H1 (cell line): ENCODE results near the gene DCLK1. TPM values are rescaled to one million over a fixed set of nuclear protein-coding genes. Genes with fewer than 3 reads are reported as not detected.

ENCODE experiments used
- CTCF ChIA-PET: fragments of 300-600 bp; sonication (Branson Sonifier 250); formaldehyde crosslinking; loops from one replicate; lab custom pipeline; 2021; ENCODE audit not compliant: partially characterized antibody; lab: Charles Lee
- POLR2A ChIA-PET: fragments of 300-600 bp; sonication (Branson Sonifier 250); formaldehyde crosslinking; loops from one replicate; lab custom pipeline; 2021; ENCODE audit warnings: inconsistent platforms; ENCODE audit not compliant: partially characterized antibody; lab: Charles Lee
- DNase-seq, 2 experiments: peaks; one replicate each; pipeline versions ENCODE4 v3.0.0 to v3.0.0-alpha.2; 2010 to 2022; ENCODE audit warnings: low spot score in 2 of 2, low read depth in 1 of 2, mixed read lengths in 1 of 2
- FAIRE-seq: peaks from 2 replicates; lab custom pipeline; 2011; peaks lifted over from hg19 to GRCh38; lab: Jason Lieb, UNC
- H2AFZ ChIP-seq: 2 replicates; pipeline ENCODE4 v1.8.1; 2012; ENCODE audit warnings: low read length, inconsistent platforms
- H2AK5ac ChIP-seq: 2 replicates; pipeline ENCODE4 v1.6.1; 2013; ENCODE audit warnings: low read depth, low read length
- H2BK120ac ChIP-seq: replicated peaks from 2 replicates; pipeline ENCODE3; 2013; ENCODE audit warnings: low read depth, low read length, inconsistent platforms
- H2BK12ac ChIP-seq: 2 replicates; pipeline ENCODE4 v1.6.1; 2013; ENCODE audit warnings: low read depth, low read length
- H2BK15ac ChIP-seq: 2 replicates; pipeline ENCODE4 v1.6.1; 2013; ENCODE audit warnings: low read length
- H2BK20ac ChIP-seq: 2 replicates; pipeline ENCODE4 v1.6.1; 2013; ENCODE audit warnings: low read length
- H2BK5ac ChIP-seq: 2 replicates; pipeline ENCODE4 v1.6.1; 2013; ENCODE audit warnings: low read depth, low read length
- H3K14ac ChIP-seq: 2 replicates; pipeline ENCODE4 v1.6.1; 2013; ENCODE audit warnings: inconsistent platforms; ENCODE audit not compliant: insufficient read length
- H3K18ac ChIP-seq: 2 replicates; pipeline ENCODE4 v1.6.1; 2013; ENCODE audit warnings: low read length; ENCODE audit errors: extremely low read depth
- H3K23ac ChIP-seq: 2 replicates; pipeline ENCODE4 v1.6.1; 2013; ENCODE audit warnings: inconsistent platforms; ENCODE audit not compliant: insufficient read length
- H3K23me2 ChIP-seq: 2 replicates; pipeline ENCODE4 v1.6.1; 2013; ENCODE audit warnings: low read depth, low read length
- H3K27ac ChIP-seq: 2 replicates; pipeline ENCODE4 v1.6.1; 2011; ENCODE audit warnings: low read depth, low read length, inconsistent platforms
- H3K27me3 ChIP-seq, 4 experiments: replicated peaks in 1 of 4; 1 replicate in 1 of 4; 2 replicates in 3 of 4; pipeline versions ENCODE4 v1.6.1 to v1.8.1; 2011 to 2013; ENCODE audit warnings: low read length in 3 of 4, mild to moderate bottlenecking in 3 of 4, inconsistent platforms in 2 of 4, mixed read lengths in 2 of 4, moderate library complexity in 1 of 4; ENCODE audit not compliant: control insufficient read depth in 3 of 4, insufficient read depth in 3 of 4; ENCODE audit errors: extremely low read depth in 1 of 4
- H3K36me3 ChIP-seq, 4 experiments: 2 replicates each; pipeline versions ENCODE4 v1.6.1 to v1.8.1; 2011 to 2013; ENCODE audit warnings: mild to moderate bottlenecking in 4 of 4, low read length in 3 of 4, moderate library complexity in 2 of 4, control low read depth in 1 of 4, inconsistent platforms in 1 of 4; ENCODE audit not compliant: insufficient read depth in 4 of 4, control insufficient read depth in 2 of 4
- H3K4ac ChIP-seq: replicated peaks from 2 replicates; pipeline ENCODE3; 2013; ENCODE audit warnings: low read length, low read depth, mixed read lengths, inconsistent platforms; ENCODE audit not compliant: insufficient read length
- H3K4me1 ChIP-seq, 4 experiments: replicated peaks in 1 of 4; 1 replicate in 1 of 4; 2 replicates in 3 of 4; pipeline versions ENCODE4 v1.6.1 to v1.8.1; 2011 to 2013; ENCODE audit warnings: low read length in 3 of 4, inconsistent platforms in 2 of 4, mixed read lengths in 1 of 4; ENCODE audit not compliant: insufficient read depth in 4 of 4, control insufficient read depth in 3 of 4
- H3K4me2 ChIP-seq, 2 experiments: 2 replicates each; pipeline versions ENCODE4 v1.6.1 to v1.8.1; 2011 to 2013; ENCODE audit warnings: low read depth in 2 of 2, low read length in 2 of 2, control low read depth in 1 of 2, inconsistent platforms in 1 of 2, mild to moderate bottlenecking in 1 of 2; ENCODE audit not compliant: insufficient read depth in 1 of 2
- H3K4me3 ChIP-seq, 4 experiments: fragments of 200-600, 300-600 bp in 1 of 4; sonication (generic), shearing (Covaris generic), sonication (Bioruptor Twin) in 1 of 4; 2 replicates each; pipeline versions ENCODE4 v1.5.1 to v1.8.1; 2011 to 2016; ENCODE audit warnings: low read length in 4 of 4, low read depth in 3 of 4, control low read depth in 2 of 4, inconsistent platforms in 2 of 4, mild to moderate bottlenecking in 2 of 4, mixed read lengths in 1 of 4, moderate library complexity in 1 of 4; ENCODE audit not compliant: insufficient read depth in 2 of 4; ENCODE audit errors: extremely low read depth in 1 of 4
- H3K56ac ChIP-seq: replicated peaks from 2 replicates; pipeline ENCODE3; 2013; ENCODE audit warnings: low read depth, mild to moderate bottlenecking, mixed read lengths, low read length, inconsistent platforms; ENCODE audit not compliant: insufficient read length
- H3K79me1 ChIP-seq: 2 replicates; pipeline ENCODE4 v1.6.1; 2013; ENCODE audit warnings: low read depth, low read length, control low read depth
- H3K79me2 ChIP-seq, 2 experiments: 2 replicates each; pipeline versions ENCODE4 v1.6.1 to v1.8.1; 2012 to 2013; ENCODE audit warnings: low read length in 2 of 2, mild to moderate bottlenecking in 2 of 2, inconsistent platforms in 1 of 2; ENCODE audit not compliant: insufficient read depth in 2 of 2, control insufficient read depth in 1 of 2
- H3K9ac ChIP-seq, 4 experiments: replicated peaks in 1 of 4; 1 replicate in 1 of 4; 2 replicates in 3 of 4; pipeline versions ENCODE4 v1.6.1 to v1.8.1; 2011 to 2013; ENCODE audit warnings: low read depth in 3 of 4, low read length in 3 of 4, control low read depth in 2 of 4, mild to moderate bottlenecking in 2 of 4, moderate library complexity in 2 of 4, inconsistent platforms in 1 of 4; ENCODE audit errors: extremely low read depth in 1 of 4
- H3K9me3 ChIP-seq, 2 experiments: 2 replicates each; pipeline versions ENCODE4 v1.6.1 to v1.8.1; 2012 to 2013; ENCODE audit warnings: mild to moderate bottlenecking in 2 of 2, moderate library complexity in 2 of 2, control low read depth in 1 of 2, inconsistent platforms in 1 of 2, low read depth in 1 of 2, low read length in 1 of 2, mixed read lengths in 1 of 2; ENCODE audit not compliant: insufficient read depth in 2 of 2
- H4K20me1 ChIP-seq, 2 experiments: replicated peaks in 1 of 2; 2 replicates each; pipeline versions ENCODE3 to v1.8.1; 2011 to 2013; ENCODE audit warnings: inconsistent platforms in 2 of 2, low read length in 2 of 2, mild to moderate bottlenecking in 1 of 2; ENCODE audit not compliant: insufficient read depth in 2 of 2, control insufficient read depth in 1 of 2
- H4K5ac ChIP-seq: 2 replicates; pipeline ENCODE4 v1.6.1; 2013; ENCODE audit warnings: low read length, low read depth, mixed read lengths, inconsistent platforms; ENCODE audit not compliant: insufficient read length
- H4K8ac ChIP-seq: 2 replicates; pipeline ENCODE4 v1.8.0; 2013; ENCODE audit warnings: mild to moderate bottlenecking, moderate library complexity, low read length, inconsistent platforms; ENCODE audit not compliant: insufficient read depth; ENCODE audit errors: extremely low read depth
- H4K91ac ChIP-seq: replicated peaks from 2 replicates; pipeline ENCODE3; 2013; ENCODE audit warnings: low read length, mixed read lengths, inconsistent platforms; ENCODE audit not compliant: insufficient read length
- BCL11A ChIP-seq, 2 experiments: IDR thresholded peaks; one replicate each; pipeline ENCODE4 v1.6.1; 2011; ENCODE audit warnings: low read depth in 2 of 2, low read length in 2 of 2, mild to moderate bottlenecking in 2 of 2
- CBX5 ChIP-seq: fragments of 300-800, 300-1000 bp; sonication (generic); IDR thresholded peaks from 2 replicates; pipeline ENCODE4 v1.7.1; 2016; ENCODE audit warnings: antibody characterized with exemption, low read length, low read depth
- CHD1 ChIP-seq: IDR thresholded peaks from 2 replicates; pipeline ENCODE4 v1.6.1; 2012; ENCODE audit warnings: low read depth, low read length, improper control_type of control experiment
- CTBP2 ChIP-seq: IDR thresholded peaks from 2 replicates; pipeline ENCODE4 v1.7.0; 2011; ENCODE audit warnings: borderline replicate concordance, mild to moderate bottlenecking, moderate library complexity, mixed read lengths, low read length; ENCODE audit not compliant: insufficient read depth, insufficient read length
- E2F6 ChIP-seq: IDR thresholded peaks from 2 replicates; pipeline ENCODE4 v1.6.1; 2012; ENCODE audit warnings: inconsistent platforms
- EGR1 ChIP-seq: IDR thresholded peaks from 2 replicates; pipeline ENCODE4 v1.6.1; 2011; ENCODE audit warnings: low read depth, low read length, borderline replicate concordance
- JUND ChIP-seq: IDR thresholded peaks from 2 replicates; pipeline ENCODE4 v1.6.1; 2011; ENCODE audit warnings: mild to moderate bottlenecking, improper control_type of control experiment, low read length
- KDM4A ChIP-seq: IDR thresholded peaks from one replicate; pipeline ENCODE4 v1.7.1; 2012; ENCODE audit warnings: low read depth, mild to moderate bottlenecking, moderate library complexity, low read length, inconsistent platforms; ENCODE audit not compliant: severe bottlenecking
- POU5F1 ChIP-seq: IDR thresholded peaks from 2 replicates; pipeline ENCODE4 v1.6.1; 2011; ENCODE audit warnings: low read depth, mild to moderate bottlenecking, low read length, moderate library complexity
- RFX5 ChIP-seq: IDR thresholded peaks from 2 replicates; pipeline ENCODE4 v1.6.1; 2011; ENCODE audit warnings: low read depth, low read length, improper control_type of control experiment, borderline replicate concordance
- SP2 ChIP-seq: IDR thresholded peaks from 2 replicates; pipeline ENCODE4 v1.6.1; 2012; ENCODE audit warnings: mild to moderate bottlenecking, low read length, inconsistent platforms
- SUZ12 ChIP-seq: fragments of 200-600 bp; sonication (generic); IDR thresholded peaks from 2 replicates; pipeline ENCODE4 v1.6.1; 2012; ENCODE audit warnings: mild to moderate bottlenecking, inconsistent platforms, low read length, moderate library complexity, mixed read lengths
- TCF12 ChIP-seq: IDR thresholded peaks from 2 replicates; pipeline ENCODE4 v1.6.1; 2011; ENCODE audit warnings: low read depth, mild to moderate bottlenecking, low read length
- YY1 ChIP-seq: IDR thresholded peaks from 2 replicates; pipeline ENCODE4 v1.6.1; 2011; ENCODE audit warnings: low read depth, mild to moderate bottlenecking, low read length
- ZNF274 ChIP-seq: IDR thresholded peaks from 2 replicates; pipeline ENCODE4 v1.7.0; 2012; ENCODE audit warnings: low read length, borderline replicate concordance; ENCODE audit errors: extremely low read depth
- WGBS, 2 experiments: shearing (Covaris generic) in 1 of 2; methylation state at CpG; one replicate each; pipeline versions ENCODE4 v1.1.6 to v1.1.7; 2013 to 2015; ENCODE audit warnings: low lambda C conversion rate in 2 of 2, mixed read lengths in 2 of 2, inconsistent platforms in 1 of 2, low coverage in 1 of 2, missing lambda C conversion rate in 1 of 2; ENCODE audit not compliant: insufficient replicate concordance in 2 of 2, insufficient coverage in 1 of 2, insufficient read length in 1 of 2; ENCODE audit errors: extremely low coverage in 1 of 2, missing lambda C conversion rate in 1 of 2; 5-methylcytosine and 5-hydroxymethylcytosine counted together
- polyA plus RNA-seq, 7 experiments: library from polyadenylated mRNA; depleted of rRNA in 3 of 7; stranded (reverse) in 5 of 7; unstranded in 2 of 7; fragments of >200 nt in 5 of 7; fragments of 200-250 nt in 2 of 7; gene quantifications; 1 replicate in 5 of 7; 2 replicates in 1 of 7; 4 replicates in 1 of 7; pipeline versions ENCODE4 v1.2.1 to v1.2.3, GENCODE V29; 2011 to 2013; ENCODE audit warnings: missing spikeins in 2 of 7, mixed read lengths in 2 of 7
- total RNA-seq: library from RNA; stranded (reverse); fragmentation: NEBNext Ultra II Directional; extraction: Animal tissue kit (Norgen Biotek cat#: 25700); gene quantifications from 2 replicates; pipeline ENCODE4 v1.2.1, GENCODE V29; 2021

DCLK1 gene
- total and polyA plus RNA-seq, 2 of the 8 experiments (the other 6 are each of a cell fraction or from before 2014, with no cell fraction given): 22.8 to 41.0 TPM

DNA sequence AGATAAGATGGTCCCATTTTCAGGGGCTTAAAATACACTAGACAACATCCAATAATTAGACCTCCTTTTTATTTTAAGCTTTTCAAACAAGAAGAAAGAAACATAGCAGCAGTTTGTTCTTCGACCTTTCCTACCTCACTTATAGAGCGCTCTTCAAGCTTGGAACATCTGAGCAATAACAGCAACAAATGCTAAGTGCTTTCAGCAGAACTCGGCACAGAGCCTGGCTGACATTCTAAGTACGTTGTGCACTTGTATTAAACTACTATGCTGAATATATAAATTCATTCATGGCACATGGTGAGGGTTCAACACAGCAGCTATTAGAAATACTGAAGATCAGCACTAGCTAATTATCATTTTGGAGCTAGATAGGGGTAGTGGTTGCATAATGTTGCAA is 398.6 kb downstream of the DCLK1 start:
- FAIRE-seq (no peak), DNase-seq (no peak)
- Histone ChIP-seq H3K79me2 (no peaks in the 10 kb centered on the region), H3K4me1 (no peaks in the 10 kb centered on the region), H3K14ac (no peak overlapping the region), H2AFZ (no peak overlapping the region), H4K8ac (no peak overlapping the region), H3K9me3 (no peaks in the 10 kb centered on the region), H3K23me2 (no peaks in the 10 kb centered on the region), H3K9ac (no peak overlapping the region), H2BK120ac (no peak overlapping the region), H3K36me3 (no peaks in the 10 kb centered on the region), H2BK20ac (no peak overlapping the region), H3K79me1 (no peaks in the 10 kb centered on the region), H2BK12ac (no peak overlapping the region), H3K4ac (no peak overlapping the region), H4K5ac (no peak overlapping the region), H3K27me3 (no peaks in the 10 kb centered on the region), H3K56ac (no peak overlapping the region), H3K4me2 (no peak overlapping the region), H3K18ac (no peak overlapping the region), H3K27ac (no peak overlapping the region), H2BK15ac (no peak overlapping the region), H4K20me1 (peaks cover 0 to 1% of the 10 kb centered on the region in 2 experiments), H2BK5ac (no peak overlapping the region), H3K23ac (no peak overlapping the region), H3K4me3 (no peak overlapping the region), H4K91ac (no peak overlapping the region), H2AK5ac (no peak overlapping the region)
- POLR2A ChIA-PET: no interaction called here
- 96% methylated on average over 4 of the region's 4 CpGs; no CpG with 5 or more reads in 1 of the 2 experiments for WGBS, 2 experiments
- CTCF ChIA-PET: interaction anchor here (1.0 to 1.1 kb wide), 2 partner anchors 9 to 102 kb away, joined by 3 to 5 read pairs; no protein-coding TSS in a partner anchor
- TF ChIP-seq ZNF274 (no peak), SUZ12 (no peak), SP2 (no peak), RFX5 (no peak), JUND (no peak), KDM4A (no peak), POU5F1 (no peak), CHD1 (no peak), CBX5 (no peak), CTBP2 (no peak), E2F6 (no peak), BCL11A (IDR thresholded peaks at IDR 0.05; ENCODE audit: low read depth in 2 of 2, low read length in 2 of 2) (no peak), EGR1 (no peak), YY1 (no peak), TCF12 (no peak)
